HL-60 (cell line): Measurements from ENCODE around the gene LTA4H.

Experiments used
- CTCF ChIP-seq: IDR thresholded peaks from one replicate; pipeline ENCODE4 v1.5.1; 2011; ENCODE audit warnings: low read length, control low read depth, inconsistent platforms; ENCODE audit not compliant: insufficient read depth
- POLR2AphosphoS5 ChIP-seq: IDR thresholded peaks from 2 replicates; pipeline ENCODE4 v1.6.1; 2012; ENCODE audit warnings: low read depth

- TF ChIP-seq CTCF (no peak), POLR2AphosphoS5 (no peak)
Measured at GRCh38 chr12:96034621-96035282, 635 bp downstream of the LTA4H start.
